Tibial nerve (tissue), 4 donors: Measurements from ENCODE around the gene SLC43A1. TPM values are rescaled to one million over a fixed set of nuclear protein-coding genes. Genes with fewer than 3 reads are reported as not detected.

Experiments used
- DNase-seq, 2 donors: peaks; one replicate each; pipeline ENCODE4 v3.0.0-alpha.2; 2019; ENCODE audit warnings: low spot score in 2 of 2
- H3K27ac ChIP-seq, 4 donors: fragments of 200-600 bp; sonication (generic) in 3 of 4; one replicate each; pipeline ENCODE4 v1.5.1; 2017 to 2019; ENCODE audit warnings: mild to moderate bottlenecking in 1 of 4
- H3K27me3 ChIP-seq, 2 donors: fragments of 200-600 bp; sonication (generic) in 1 of 2; one replicate each; pipeline versions ENCODE4 v1.5.1 to v1.6.0; 2017 to 2019
- H3K36me3 ChIP-seq, 3 donors: fragments of 200-600 bp; sonication (generic); one replicate each; pipeline ENCODE4 v1.5.1; 2018 to 2019
- H3K4me1 ChIP-seq, 4 donors: fragments of 200-600 bp; sonication (generic) in 3 of 4; one replicate each; pipeline ENCODE4 v1.5.1; 2017 to 2019
- H3K4me3 ChIP-seq, 4 donors: fragments of 200-600 bp; sonication (generic) in 3 of 4; one replicate each; pipeline ENCODE4 v1.5.1; 2017 to 2019; ENCODE audit warnings: mild to moderate bottlenecking in 1 of 4, moderate library complexity in 1 of 4
- H3K9me3 ChIP-seq, 4 donors: fragments of 200-600 bp; sonication (generic) in 3 of 4; one replicate each; pipeline ENCODE4 v1.5.1; 2017 to 2019
- EP300 ChIP-seq, 2 donors: sonication (generic); formaldehyde crosslinking; IDR thresholded peaks; one replicate each; pipeline ENCODE4 v1.6.1; 2017; ENCODE audit warnings: antibody characterized with exemption in 2 of 2, mild to moderate bottlenecking in 1 of 2
- POLR2A ChIP-seq, 2 donors: fragments of 450-650 bp; IDR thresholded peaks; one replicate each; pipeline ENCODE4 v1.6.1; 2017; ENCODE audit warnings: antibody characterized with exemption in 2 of 2, mild to moderate bottlenecking in 2 of 2, moderate library complexity in 2 of 2
- WGBS, 2 donors: methylation state at CpG; one replicate each; pipeline ENCODE4 v1.1.5; 2018; 5-methylcytosine and 5-hydroxymethylcytosine counted together
- total RNA-seq, 4 donors: library from RNA; depleted of rRNA; stranded (reverse); fragments of >200 nt; gene quantifications; one replicate each; pipeline ENCODE4 v1.1.0, GENCODE V29; 2016
- TF ChIP-seq, protein P1 (sequence below), 5 experiments: fragments of 200-600 bp in 3 of 5; fragments of 450-650 bp in 2 of 5; sonication (generic) in 3 of 5; IDR thresholded peaks; one replicate each; pipeline ENCODE4 v1.5.1; 2016 to 2019; ENCODE audit warnings: antibody characterized with exemption in 5 of 5, mild to moderate bottlenecking in 3 of 5, moderate library complexity in 2 of 5

The SLC43A1 gene
- total RNA-seq, 4 donors from 2014 or later, result 35.8 to 47.3 (median 42.4) TPM

DNA sequence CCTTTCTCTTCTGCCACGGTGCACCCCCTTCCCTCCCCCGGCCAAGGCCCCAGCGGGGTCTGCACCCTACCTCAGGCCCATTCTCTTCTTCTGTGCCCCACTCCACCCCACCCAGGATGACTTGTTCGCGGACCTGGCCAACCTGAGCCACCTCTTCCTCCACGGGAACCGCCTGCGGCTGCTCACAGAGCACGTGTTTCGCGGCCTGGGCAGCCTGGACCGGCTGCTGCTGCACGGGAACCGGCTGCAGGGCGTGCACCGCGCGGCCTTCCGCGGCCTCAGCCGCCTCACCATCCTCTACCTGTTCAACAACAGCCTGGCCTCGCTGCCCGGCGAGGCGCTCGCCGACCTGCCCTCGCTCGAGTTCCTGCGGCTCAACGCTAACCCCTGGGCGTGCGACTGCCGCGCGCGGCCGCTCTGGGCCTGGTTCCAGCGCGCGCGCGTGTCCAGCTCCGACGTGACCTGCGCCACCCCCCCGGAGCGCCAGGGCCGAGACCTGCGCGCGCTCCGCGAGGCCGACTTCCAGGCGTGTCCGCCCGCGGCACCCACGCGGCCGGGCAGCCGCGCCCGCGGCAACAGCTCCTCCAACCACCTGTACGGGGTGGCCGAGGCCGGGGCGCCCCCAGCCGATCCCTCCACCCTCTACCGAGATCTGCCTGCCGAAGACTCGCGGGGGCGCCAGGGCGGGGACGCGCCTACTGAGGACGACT lies 39.3 kb downstream of the SLC43A1 start:
- 2 to 11% methylated on average over 21 to 59 of the region's 80 CpGs for WGBS, 2 donors
- H3K27me3 ChIP-seq, result peaks cover 0 to 75% of the 10 kb centered on the region in 2 donors
- H3K27ac ChIP-seq, result peak overlapping the region in 2 of 4 donors; percentile 21 to 47
- H3K9me3 ChIP-seq, result no peaks in the 10 kb centered on the region
- TF ChIP-seq POLR2A (IDR thresholded peaks at IDR 0.05), result no peak
- TF ChIP-seq EP300 (IDR thresholded peaks at IDR 0.05), result no peak
- TF ChIP-seq, protein P1, sequence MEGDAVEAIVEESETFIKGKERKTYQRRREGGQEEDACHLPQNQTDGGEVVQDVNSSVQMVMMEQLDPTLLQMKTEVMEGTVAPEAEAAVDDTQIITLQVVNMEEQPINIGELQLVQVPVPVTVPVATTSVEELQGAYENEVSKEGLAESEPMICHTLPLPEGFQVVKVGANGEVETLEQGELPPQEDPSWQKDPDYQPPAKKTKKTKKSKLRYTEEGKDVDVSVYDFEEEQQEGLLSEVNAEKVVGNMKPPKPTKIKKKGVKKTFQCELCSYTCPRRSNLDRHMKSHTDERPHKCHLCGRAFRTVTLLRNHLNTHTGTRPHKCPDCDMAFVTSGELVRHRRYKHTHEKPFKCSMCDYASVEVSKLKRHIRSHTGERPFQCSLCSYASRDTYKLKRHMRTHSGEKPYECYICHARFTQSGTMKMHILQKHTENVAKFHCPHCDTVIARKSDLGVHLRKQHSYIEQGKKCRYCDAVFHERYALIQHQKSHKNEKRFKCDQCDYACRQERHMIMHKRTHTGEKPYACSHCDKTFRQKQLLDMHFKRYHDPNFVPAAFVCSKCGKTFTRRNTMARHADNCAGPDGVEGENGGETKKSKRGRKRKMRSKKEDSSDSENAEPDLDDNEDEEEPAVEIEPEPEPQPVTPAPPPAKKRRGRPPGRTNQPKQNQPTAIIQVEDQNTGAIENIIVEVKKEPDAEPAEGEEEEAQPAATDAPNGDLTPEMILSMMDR (IDR thresholded peaks at IDR 0.05), result no peak
- peaks cover 0 to 15% (median 8%) of the 10 kb centered on the region in 4 donors for H3K4me1 ChIP-seq
- no peak for DNase-seq
- no peaks in the 10 kb centered on the region for H3K36me3 ChIP-seq
- H3K4me3 ChIP-seq, result peak overlapping the region; percentile 29 to 55 (median 47)

- 58 to 70% methylated on average over 5 of the region's 5 CpGs for WGBS, 2 donors
- TF ChIP-seq, protein P1 (IDR thresholded peaks at IDR 0.05), result no peak
- TF ChIP-seq POLR2A (IDR thresholded peaks at IDR 0.05) (no peak), EP300 (IDR thresholded peaks at IDR 0.05) (no peak)
- peaks cover 0 to 15% (median 8%) of the 10 kb centered on the region in 4 donors for H3K4me1 ChIP-seq
- no peak for DNase-seq
- H3K4me3 ChIP-seq, result peak overlapping the region in 2 of 4 donors; percentile 52 to 55
- no peak overlapping the region for H3K27ac ChIP-seq
- H3K27me3 ChIP-seq, result peaks cover 0 to 70% of the 10 kb centered on the region in 2 donors
- H3K9me3 ChIP-seq, result no peaks in the 10 kb centered on the region
- no peaks in the 10 kb centered on the region for H3K36me3 ChIP-seq
These were observed 39.8 kb downstream of the SLC43A1 start for GRCh38 chr11:57475671-57476046.

DNA sequence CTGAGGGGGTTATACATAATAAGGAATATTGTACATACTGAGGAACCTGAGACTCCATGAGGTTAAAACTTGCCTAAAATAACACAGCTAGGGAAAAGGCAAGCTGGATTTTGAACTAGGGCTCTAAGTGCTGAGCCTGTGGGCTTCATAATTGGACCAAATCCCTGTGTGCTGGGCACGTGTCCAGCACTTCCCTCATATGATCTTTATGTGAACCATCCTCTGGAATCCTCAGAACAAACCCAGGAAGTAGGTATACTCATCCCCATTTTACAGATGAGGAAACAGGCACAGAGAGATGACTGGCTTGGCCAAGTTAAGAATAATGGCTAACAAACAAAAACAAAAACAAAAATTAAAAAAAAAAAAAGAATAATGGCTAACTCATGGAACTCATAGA lies 40.3 kb downstream of the SLC43A1 start:
- TF ChIP-seq POLR2A (IDR thresholded peaks at IDR 0.05) (no peak), EP300 (IDR thresholded peaks at IDR 0.05) (no peak)
- TF ChIP-seq, protein P1 (IDR thresholded peaks at IDR 0.05), result no peak
- Histone ChIP-seq H3K36me3 (no peaks in the 10 kb centered on the region), H3K27me3 (peaks cover 0 to 69% of the 10 kb centered on the region in 2 donors), H3K4me3 (no peak overlapping the region), H3K27ac (no peak overlapping the region), H3K4me1 (peaks cover 0 to 15% (median 8%) of the 10 kb centered on the region in 4 donors), H3K9me3 (no peaks in the 10 kb centered on the region)
- no peak for DNase-seq
- 30 to 38% methylated on average over 1 of the region's 1 CpG for WGBS, 2 donors

DNA sequence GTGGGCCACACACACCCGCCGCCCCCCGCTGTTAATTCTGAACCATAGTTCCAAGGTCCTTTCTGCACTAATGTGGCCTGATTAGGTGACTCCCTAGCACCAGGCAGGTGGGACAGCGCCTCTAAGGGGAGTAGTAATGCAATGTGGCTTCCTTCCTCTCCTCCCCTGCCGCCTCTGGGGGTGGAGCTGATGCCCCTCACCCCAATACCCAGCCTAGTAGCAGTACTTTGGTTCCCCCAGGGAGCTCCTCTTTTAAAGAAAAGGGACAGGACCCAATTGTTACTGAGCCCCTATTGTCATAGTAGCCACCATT lies 40.7 kb downstream of the SLC43A1 start:
- TF ChIP-seq, protein P1 (IDR thresholded peaks at IDR 0.05), result no peak
- no peak for TF ChIP-seq EP300 (IDR thresholded peaks at IDR 0.05)
- TF ChIP-seq POLR2A (IDR thresholded peaks at IDR 0.05), result no peak
- no peak for DNase-seq
- H3K4me1 ChIP-seq, result peaks cover 0 to 15% (median 8%) of the 10 kb centered on the region in 4 donors
- WGBS, 2 donors, result 60 to 73% methylated on average over 4 to 5 of the region's 5 CpGs
- H3K27ac ChIP-seq, result no peak overlapping the region
- H3K4me3 ChIP-seq, result no peak overlapping the region
- H3K36me3 ChIP-seq, result no peaks in the 10 kb centered on the region
- no peaks in the 10 kb centered on the region for H3K9me3 ChIP-seq
- H3K27me3 ChIP-seq, result peaks cover 0 to 69% of the 10 kb centered on the region in 2 donors

GRCh38 chr11:57474017-57474802 lies 41.3 kb downstream of the SLC43A1 start:
- Histone ChIP-seq H3K4me3 (no peak overlapping the region), H3K27me3 (peaks cover 0 to 65% of the 10 kb centered on the region in 2 donors), H3K27ac (no peak overlapping the region), H3K9me3 (no peaks in the 10 kb centered on the region), H3K4me1 (peaks cover 0 to 15% (median 8%) of the 10 kb centered on the region in 4 donors), H3K36me3 (no peaks in the 10 kb centered on the region)
- TF ChIP-seq EP300 (IDR thresholded peaks at IDR 0.05) (no peak), POLR2A (IDR thresholded peaks at IDR 0.05) (no peak)
- TF ChIP-seq, protein P1 (IDR thresholded peaks at IDR 0.05), result no peak
- WGBS, 2 donors, result 60 to 63% methylated on average over 9 of the region's 9 CpGs
- no peak for DNase-seq
